Measurements from ENCODE around the gene ARSG.
A peak's percentile ranks its signal among the peaks of the same experiment; 100 is the strongest.
"Not testable (repeated sequence)": the region's sequence is repeated elsewhere in the genome, so short reads cannot be mapped to it uniquely, and the experiment has no call there.

Gene ARSG

DNA sequence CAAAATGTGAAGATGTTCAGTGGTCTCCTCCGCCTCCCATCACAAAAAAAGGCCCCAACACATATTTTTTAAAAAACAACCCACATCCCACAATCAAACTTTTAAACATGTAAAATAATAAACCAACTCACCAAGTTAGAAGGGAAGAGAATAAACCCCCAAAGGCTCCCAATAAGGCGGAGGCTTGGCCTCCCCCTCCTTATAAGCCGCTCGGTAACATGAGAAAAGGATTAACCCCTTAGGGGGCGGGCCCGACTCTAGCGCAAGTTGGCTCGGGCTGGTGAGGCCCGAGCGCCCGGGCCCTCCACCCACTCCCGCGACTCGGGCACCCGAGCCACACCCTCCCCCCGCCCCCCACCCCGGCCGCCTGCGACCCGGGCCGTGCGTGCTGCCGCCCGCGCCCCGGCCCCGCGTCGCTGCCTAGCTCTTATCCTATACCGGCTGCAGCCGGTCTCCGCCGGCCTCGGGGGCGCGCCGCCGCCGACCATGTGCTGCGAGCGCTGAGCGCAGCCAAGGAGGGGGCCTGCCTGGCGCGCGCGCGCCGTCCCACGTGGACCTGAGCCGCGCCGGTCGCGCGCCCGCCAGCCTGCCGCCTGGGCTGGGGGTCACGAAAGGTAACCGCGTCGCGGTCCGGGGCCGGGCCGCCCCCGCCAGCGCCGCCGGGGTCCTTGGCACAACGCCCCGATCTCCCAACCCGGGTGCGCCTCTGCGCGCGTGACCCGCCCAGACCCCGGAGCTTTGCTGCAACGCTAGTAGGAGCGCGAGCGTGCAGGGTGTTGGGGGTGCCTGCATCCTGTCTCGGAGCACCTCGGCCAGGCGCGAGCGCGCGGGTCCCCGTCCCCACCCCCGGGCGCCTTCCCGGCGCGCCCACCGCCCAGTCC is at the start of gene ARSG, which contains the start of gene SLC16A6:
ARSG (plus strand) TSS at position 541 of the 881 bp plus-strand sequence. CDS start 15,999 bp downstream, outside the sequence.
SLC16A6 (minus strand) TSS at position 173 of the 881 bp plus-strand sequence. CDS start 12,807 bp downstream, outside the sequence.
- peak; percentile 80 for DNase-seq

DNA sequence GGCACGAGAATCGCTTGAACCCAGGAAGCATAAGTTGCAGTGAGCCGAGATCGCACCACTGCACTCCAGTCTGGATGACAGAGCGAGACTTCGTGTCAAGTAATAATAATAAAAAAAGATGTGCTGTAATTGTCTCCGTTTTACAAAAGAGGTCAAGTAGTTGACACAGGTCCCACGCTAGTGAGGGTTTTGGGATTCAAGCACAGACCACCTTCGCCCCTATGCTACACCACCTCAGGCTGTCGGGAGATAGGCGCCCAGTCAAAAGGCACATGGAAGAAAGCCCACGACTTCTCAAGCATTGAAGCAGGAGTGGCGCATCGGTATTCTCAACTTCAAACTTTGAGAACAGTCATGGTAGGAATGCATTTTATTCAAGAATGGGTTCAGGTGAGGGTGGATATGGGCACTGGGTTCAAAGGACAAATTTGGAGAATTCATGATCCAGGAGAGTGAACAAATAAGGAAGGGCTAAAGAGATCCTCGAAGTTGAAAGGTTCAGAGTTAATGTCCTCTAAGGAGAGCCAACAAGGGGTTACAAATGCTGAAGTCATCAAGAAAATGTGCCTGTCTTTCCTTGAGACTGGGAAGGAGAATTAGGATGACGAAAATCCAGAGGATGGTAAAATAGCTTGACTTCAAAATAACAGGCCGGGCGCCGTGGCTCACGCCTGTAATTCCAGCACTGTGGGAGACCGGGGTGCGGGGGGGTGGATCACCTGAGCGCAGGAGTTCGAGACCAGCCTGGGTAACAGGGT is 44.8 kb upstream of the ARSG start:
- DNase-seq: no peak

DNA sequence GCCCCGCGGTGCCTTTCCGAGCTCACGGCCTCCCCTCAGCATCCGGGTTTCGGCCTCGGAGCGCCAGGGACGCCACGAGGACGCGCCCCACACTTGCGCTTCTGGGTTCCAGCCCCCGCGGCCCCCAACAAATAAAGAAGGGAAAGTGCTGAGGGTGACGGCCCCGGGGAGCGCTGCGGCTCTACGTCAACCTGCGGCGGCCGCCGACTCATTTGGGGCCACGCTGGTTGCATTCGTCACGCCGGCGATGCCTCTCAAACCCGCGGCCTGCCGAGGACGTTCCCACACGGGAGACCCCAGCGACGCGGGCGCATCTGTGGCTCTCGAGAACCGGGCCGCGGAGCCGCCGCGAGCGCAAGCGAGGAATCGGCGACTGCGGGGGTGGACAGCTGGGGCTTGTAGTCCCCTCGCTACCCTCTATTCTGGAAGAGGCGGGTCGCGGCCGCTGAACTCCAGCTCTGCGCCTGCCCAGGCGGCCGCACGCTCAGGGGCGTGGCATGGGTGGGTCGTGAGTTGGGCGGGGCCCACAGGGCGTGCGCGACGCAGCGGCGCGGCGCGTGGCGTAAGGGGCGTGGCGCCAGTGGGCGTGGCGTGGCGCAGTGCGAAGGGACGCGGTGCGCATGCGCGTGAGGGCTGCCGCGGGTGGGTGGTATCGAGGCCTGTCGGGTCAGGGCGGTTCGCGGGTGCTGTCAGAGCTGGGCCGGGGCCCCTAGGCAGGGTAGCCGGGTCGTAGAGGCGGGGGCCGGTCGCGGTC is 43.7 kb upstream of the ARSG start, which contains the start of gene AMZ2:
AMZ2 (plus strand) TSS at position 599 of the 754 bp plus-strand sequence. CDS start 2,145 bp downstream, outside the sequence.
- DNase-seq: peak; percentile 94

DNA sequence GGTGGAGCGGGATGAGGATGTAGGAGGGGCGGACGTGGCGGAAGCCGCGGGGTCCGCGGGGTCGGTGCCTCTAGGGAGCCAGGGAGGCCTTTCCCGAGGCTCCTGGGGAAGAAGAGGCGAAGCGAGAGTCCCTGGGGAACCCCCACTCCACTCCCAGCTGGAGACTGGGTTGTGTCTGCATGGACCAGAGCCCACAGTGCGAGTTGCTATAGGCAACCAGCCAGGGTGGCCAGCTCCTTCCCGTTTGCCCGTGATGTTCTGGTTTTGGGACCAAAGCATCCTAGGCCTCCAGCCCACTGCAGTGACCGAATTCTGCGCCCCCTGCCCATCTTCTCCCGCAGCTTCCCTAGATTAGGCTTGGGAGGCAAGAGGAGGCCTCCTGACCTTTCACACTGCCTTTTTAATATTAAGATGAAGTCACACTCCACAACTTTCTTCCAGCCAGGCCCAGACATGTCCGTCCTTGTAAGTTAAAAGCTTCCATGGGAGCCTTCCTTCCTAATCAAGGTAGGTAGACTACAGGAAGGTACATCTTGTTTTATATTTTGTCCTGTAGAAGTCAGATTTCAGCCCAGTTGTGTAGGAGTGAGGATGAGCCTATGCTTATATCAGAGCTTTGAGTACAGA is 43.0 kb upstream of the ARSG start:
- no peak for DNase-seq

DNA sequence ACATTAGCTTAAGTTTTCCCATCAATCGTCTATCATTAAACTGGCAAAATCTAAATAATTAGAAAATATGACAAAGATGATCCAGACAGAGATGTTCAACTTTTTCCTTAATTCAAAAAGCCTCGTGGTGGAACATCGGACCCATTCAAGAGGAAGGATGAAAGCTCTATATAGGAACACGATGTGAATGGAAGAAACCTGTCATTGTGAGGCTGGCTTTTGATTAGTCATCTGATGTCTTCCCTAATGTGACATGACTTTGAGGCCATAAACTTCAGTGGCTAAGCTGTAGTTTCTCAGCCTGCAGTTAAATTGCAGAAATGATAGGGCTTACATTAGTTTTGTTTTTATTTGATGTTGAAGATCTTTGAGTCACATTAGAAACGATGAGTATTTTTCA is 42.4 kb upstream of the ARSG start:
- DNase-seq: peak; percentile 70

DNA sequence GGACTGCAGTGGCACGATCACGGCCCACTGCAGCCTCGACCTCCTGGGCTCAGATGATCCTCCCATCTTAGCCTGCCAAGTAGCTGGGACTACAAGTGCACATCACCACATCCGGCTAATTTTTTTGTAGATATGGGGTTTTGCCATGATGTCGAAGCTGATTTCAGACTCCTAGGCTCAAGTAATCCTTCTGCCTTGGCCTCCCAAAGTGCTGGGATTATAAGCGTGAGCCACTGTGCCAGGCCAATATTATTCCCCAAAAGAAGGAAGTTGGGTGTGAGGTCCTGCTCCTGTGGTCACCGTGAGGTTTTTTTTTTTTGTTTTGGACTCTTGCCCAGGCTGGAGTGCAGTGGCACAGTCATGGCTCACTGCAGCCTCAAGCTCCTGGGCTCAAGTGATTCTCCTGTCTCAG is 41.9 kb upstream of the ARSG start:
- DNase-seq: peak; percentile 60

DNA sequence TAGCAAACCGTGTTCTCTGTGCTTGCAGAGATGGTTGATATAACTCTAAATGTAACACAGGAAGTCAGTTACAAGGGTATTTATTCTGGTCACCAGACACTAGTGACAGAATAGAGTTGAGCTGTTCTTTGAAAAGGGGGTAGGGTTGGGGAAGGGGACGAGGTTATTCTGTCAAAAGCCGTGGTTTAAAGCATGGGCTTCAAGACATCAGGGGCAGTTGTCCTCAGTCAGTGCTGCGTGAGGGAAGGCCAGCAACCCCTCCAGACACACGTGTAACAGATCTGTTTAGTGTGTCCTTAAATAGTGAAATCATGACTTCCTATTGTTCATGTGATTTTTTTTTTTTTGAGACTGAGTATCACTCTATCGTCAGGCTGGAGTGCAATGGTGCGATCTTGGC is 37.9 kb upstream of the ARSG start:
- DNase-seq: peak; percentile 47

DNA sequence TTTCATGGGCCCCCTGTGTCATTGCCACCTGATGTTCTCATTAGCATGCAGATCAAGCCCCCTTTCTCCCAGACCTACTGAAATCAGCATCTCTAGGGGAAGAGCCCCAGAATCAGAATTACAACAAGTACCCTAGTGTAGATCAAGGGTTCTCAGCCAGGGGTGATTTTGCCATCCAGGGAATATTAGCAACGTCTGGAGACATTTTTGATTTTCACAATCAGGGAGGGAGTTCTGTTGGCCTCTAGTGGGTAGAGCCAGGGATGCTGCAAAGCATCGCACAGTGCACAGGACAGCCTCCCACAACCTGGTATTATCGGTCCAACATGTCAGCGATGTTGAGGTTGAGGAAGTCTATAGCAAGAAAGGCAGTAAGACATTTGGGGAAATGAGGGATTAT is 36.1 kb upstream of the ARSG start:
- no peak for DNase-seq

DNA sequence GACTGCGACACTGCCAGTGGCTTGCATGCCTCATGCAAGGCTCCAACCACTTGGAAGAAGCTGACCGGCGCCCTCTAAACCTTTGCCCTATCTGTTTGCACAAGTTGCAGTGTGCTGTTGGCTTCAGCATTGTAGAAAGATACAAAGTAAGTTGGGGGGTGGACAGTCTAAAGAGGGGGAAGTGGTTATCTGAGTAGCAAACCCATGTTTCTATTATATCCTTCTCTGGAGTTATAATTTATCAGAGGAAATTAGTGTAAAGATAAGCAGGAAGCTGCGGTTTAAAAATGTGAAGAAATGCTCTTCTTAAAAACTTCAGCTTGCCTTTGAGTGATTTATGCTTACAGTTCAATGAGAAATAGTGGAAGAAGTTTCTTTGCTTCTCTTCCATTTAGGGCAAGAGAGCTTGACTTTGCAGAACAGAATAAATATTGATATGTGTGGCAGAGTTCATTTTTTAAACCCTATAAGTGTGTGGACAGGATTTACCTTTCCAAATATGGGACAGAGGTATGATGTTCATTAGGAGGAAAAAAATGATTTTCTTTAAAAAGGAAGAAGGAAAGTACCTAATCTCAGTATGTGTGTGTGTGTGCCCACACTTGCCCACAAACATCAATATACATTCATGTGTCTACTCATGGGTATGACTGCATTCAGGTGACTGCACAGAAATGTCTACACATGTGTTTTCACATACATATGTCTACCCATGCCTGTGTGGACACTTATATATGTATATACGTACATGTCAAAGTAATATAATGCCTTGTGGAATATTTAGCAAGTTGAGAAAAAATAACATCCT is 35.4 kb upstream of the ARSG start:
- DNase-seq: peak; percentile 69

DNA sequence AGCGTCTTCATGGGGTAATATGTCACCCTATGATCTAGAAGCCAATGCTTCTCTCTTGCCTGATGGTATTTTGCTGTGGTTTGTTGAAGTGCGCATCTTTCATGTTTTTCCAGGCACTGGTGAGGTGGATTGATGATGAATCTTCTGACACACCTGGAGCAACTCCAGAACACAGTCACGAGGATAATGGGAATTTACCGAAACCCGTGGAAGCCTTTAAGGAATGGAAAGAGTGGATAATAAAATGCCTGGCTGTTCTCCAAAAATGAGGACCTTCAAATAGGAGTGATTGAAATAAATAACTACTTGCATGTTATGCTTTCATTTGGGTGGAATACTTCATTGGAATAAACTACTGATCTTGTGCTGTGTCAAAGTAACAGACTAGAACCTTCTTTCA is 34.6 kb upstream of the ARSG start:
- DNase-seq: not testable (repeated sequence)

DNA sequence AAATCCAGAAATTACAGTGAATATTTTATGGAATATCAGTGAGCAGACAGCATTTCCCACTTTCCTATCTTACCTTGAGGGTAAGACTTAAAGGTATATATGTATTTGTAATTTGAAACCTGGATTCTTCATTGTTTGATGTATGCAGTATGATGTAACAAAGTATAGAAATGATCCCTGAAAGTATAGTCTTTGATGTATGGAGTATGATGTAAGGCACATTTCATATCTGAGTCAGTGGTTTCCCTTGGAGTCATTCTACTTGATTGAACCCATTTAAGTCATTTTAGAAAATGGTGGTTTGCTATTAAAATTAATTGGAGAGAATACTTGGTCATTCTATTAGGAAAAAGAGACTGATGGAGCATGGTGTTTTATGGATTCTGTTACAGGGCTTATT is 33.4 kb upstream of the ARSG start:
- DNase-seq: peak; percentile 28

DNA sequence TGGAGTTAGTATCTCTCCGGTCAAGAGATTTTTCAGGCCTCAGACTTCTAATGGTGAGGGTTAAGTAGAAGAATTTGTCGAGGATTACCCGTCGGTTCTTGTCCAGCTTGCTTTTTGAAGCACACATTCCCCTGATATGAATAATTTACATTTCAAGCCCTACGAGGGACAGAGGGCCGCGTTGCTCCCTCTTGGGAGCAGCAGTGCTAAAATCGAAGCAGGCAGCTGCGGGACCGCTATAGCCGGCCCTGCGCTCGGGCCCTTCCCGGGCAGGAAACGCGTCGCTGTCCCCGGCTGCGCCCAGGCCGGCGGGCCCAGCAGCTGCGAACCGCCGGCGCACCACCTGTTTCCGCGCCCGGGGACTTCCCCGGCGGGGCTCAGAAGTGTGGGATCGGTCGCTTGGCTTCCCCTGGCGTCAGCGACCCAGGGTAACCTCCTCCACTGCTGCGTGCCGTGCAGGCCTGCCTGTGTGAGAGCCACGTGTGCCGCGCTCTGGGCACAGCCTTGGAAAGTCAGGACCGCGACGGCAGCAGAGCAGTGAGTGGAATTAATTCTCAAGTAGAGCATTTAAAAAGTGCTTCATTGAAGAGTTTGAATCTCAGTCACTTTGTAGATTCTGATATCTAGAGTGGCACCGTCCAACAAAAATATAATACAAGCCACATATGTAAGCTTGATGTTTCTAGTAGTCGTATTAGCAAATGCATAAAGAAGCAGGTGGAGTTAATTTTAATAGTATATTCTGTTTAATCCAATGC is 32.2 kb upstream of the ARSG start:
- peak; percentile 87 for DNase-seq

DNA sequence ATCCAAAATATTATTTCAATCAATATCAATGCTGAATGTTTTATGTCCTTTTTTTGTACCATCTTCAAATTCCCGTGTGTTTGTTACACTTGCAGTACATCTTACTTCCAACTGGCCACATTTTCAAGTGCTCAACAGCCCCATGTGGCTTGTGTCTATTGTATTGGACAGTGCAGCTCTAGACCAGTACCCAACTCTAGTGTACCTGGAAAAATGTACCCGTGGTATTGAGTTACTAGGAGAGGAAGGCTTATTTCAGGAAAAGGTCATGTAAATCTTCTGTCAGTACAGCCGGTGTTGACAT is 31.7 kb upstream of the ARSG start:
- not testable (repeated sequence) for DNase-seq

DNA sequence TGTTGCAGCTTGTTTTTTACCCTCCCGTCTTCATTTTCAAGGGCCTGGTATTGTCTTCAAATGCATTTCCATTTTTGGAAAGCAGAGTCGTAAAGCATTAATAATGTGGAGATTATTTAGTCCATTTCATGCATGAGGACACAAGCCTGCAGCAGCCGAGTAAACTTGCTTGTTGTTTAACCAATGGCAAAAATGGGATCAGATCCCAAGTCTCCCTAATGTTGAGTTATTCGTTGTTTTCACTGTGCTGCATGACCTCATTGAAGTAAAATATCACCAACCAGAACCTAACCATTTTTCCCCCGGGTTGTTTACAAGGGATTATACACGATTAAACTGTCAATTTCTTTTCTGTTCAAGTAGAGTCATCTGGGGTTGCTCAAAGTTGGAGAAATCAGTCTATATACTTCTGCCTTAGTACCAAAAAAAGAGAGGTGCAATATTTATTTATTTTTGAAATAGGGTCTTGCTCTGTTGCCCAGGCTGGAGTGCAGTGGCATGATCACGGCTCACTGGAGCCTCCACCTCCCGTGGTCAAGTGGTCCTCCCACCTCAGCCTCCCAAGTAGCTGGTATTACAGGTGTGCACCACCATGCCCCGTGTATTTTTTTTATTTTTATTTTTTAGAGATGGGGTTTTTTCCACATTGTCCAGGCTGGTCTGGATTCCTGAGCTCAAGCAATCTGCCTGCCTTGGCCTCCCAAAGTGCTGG is 31.1 kb upstream of the ARSG start:
- DNase-seq: no peak

DNA sequence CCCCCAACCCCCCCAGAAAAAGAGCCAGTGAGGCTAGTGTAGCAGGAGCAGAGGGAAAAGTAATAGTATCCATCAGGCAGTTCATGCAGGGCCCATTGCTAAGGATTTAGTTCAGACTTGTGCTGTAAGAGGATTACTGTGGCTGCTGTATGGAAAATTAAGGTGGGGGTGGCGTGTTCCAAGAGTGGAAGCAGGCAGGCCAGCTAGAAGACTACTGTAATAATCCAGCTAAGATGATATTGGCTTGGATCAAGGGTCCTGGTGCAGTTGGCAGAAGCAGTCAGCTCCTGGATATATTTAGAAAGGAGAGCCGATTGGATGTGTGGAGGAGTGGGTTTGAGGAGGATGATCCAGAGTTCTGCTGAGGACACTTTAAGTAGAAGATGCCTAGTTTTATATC is 28.8 kb upstream of the ARSG start:
- not testable (repeated sequence) for DNase-seq

DNA sequence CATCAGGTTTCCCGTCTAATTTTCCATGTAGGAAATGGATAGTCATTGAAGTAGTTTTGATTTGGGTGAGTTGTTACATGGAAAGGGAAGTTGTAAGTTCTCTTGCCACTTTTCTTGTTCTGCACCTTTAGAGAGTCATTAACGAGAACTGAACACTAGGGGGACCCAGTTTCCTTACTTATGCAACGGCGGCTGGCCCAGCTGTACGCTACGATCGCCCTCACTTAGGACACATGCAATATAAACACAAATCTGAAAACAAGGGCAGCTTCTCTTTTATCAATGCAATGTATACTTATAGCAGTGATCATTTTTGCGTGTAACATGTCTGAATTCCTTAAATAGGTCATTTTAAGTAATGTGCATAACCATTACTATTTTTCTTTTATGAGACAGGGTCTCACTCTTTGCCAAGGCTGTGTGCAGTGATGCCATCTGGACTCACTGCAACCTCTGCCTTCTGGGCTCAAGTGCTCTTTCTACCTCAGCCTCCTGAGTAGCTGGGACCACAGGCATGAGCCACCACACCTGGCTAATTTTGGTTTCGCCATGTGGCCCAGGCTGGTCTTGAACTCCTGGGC is 28.1 kb upstream of the ARSG start:
- peak; percentile 79 for DNase-seq

DNA sequence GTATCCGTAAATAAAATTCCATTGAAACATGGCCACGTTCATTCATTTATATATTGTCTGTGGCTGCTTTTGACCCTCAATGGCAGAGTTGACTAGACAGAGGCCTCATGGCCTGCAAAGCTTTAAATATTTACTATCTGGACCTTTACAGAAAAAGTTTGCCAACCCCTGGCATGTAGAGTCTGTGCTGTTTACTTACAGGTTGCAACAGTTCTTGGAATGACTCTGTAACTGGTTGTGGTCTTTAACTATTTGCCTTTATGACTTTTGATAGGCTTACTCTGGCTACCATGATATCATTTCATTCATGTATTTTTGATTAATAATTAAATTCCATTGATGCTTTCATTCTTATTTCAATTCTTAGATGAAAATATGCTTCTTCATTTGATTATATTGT is 25.5 kb upstream of the ARSG start:
- not testable (repeated sequence) for DNase-seq

DNA sequence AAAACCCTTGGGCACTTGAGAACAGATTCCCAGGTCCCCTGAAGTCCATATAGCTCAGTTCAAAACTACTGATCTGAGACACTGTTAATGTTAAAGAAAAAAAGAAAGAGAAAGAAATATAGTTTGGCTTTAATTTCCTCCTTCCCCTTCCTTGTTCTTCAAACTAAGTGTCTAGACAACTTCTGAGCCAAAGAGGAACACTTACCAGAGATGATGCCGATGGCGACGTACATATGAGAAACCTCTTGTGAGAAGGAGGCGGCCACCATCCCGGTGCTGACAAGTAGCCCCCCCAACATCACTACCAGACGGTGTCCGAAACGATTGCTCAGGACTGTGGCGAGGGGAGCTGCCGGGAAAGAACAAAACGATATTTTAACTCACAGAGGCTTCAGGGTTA is 17.6 kb upstream of the ARSG start:
- DNase-seq: no peak

DNA sequence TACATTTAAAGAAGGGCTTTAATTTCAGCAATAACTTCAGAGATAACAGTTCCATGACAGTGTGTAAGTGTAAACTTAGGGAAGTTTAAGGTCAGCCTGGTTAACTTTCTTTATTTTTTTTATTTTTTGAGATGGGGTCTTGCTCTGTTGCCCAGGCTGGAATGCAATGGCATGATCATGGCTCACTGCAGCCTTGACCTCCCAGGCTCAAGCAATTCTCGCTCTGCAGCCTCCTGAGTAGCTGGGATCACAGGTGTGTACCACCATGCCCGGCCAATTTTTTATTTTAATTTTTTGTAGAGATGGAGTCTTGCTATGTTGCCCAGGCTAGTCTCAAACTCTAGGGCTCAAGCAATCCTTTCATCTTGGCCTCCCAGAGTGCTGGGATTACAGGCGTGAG is 15.0 kb upstream of the ARSG start:
- DNase-seq: not testable (repeated sequence)

DNA sequence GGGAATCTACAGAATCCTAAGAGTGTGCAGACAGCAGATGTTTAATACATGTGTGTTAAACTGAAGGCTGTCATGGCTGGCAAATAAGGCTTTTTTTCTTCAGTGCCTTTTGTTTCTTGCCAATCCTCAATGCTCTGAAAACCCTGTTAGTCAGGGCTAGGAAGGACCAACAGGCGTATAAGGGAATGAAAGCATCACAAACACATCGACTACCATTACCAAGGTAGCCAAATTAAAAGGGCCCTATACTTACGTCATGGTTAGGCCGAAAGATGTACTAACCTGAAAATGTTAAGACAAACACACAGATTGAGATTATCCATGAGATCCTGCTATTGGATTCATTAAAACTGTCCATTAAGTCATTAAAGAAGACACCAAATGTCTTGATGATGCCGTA is 13.5 kb upstream of the ARSG start:
- DNase-seq: no peak
